HG03354 (cell line): ENCODE data around the gene FLG.
"Not testable (repeated sequence)": the region's sequence is repeated elsewhere in the genome, so short reads cannot be mapped to it uniquely, and the experiment has no call there.

Experiments
- ATAC-seq: cut with Tn5 transposase; IDR thresholded peaks from one replicate; pipeline ENCODE4 v1.9.1; 2021; ENCODE audit warnings: mild to moderate bottlenecking; ENCODE audit not compliant: unreplicated experiment, poor library complexity, severe bottlenecking

The FLG gene

GRCh38 chr1:152304773-152305172 is 20.3 kb downstream of the FLG start:
- not testable (repeated sequence) for ATAC-seq

GRCh38 chr1:152303139-152303872 is 21.7 kb downstream of the FLG start:
- not testable (repeated sequence) for ATAC-seq

- ATAC-seq: not testable (repeated sequence)
Observed at GRCh38 chr1:152256394-152256793, 68.6 kb downstream of the FLG start.
